Gastroesophageal sphincter (tissue), 3 donors: ENCODE results near the gene KLK11.

Source experiments
- EP300 ChIP-seq: sonication (generic); formaldehyde crosslinking; IDR thresholded peaks from one replicate; pipeline ENCODE4 v1.6.1; 2017; ENCODE audit warnings: antibody characterized with exemption, mild to moderate bottlenecking
- POLR2A ChIP-seq, 2 donors: fragments of 450-650 bp; IDR thresholded peaks; one replicate each; pipeline ENCODE4 v1.6.1; 2017; ENCODE audit warnings: antibody characterized with exemption in 2 of 2, mild to moderate bottlenecking in 2 of 2, moderate library complexity in 1 of 2
- TF ChIP-seq, protein P1 (sequence below), 4 experiments: fragments of 200-600 bp in 2 of 4; fragments of 450-650 bp in 2 of 4; sonication (generic) in 1 of 4; IDR thresholded peaks; one replicate each; pipeline ENCODE4 v1.5.1; 2017 to 2019; ENCODE audit warnings: antibody characterized with exemption in 4 of 4, mild to moderate bottlenecking in 2 of 4, moderate library complexity in 2 of 4

DNA sequence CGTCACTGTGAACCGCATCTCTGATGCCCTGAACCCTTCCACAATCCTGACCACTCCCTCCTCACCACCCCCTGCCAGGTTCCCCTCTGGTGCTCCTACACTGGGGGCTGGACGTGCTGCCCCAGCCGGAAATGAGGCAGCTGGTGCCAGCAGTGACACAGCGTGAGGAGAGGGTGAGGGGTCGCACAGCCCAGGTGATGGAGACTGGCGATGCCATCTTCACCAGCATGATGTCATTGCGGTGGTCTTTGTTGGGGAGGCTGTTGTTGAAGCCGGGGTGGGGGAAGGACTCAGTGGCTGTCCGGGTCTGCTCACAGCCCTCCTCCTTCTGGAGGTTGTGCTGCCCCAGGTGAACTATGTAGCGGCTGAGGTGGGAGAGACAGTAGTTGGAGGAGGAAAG, 2.5 kb downstream of the KLK11 start:
- TF ChIP-seq, protein P1, sequence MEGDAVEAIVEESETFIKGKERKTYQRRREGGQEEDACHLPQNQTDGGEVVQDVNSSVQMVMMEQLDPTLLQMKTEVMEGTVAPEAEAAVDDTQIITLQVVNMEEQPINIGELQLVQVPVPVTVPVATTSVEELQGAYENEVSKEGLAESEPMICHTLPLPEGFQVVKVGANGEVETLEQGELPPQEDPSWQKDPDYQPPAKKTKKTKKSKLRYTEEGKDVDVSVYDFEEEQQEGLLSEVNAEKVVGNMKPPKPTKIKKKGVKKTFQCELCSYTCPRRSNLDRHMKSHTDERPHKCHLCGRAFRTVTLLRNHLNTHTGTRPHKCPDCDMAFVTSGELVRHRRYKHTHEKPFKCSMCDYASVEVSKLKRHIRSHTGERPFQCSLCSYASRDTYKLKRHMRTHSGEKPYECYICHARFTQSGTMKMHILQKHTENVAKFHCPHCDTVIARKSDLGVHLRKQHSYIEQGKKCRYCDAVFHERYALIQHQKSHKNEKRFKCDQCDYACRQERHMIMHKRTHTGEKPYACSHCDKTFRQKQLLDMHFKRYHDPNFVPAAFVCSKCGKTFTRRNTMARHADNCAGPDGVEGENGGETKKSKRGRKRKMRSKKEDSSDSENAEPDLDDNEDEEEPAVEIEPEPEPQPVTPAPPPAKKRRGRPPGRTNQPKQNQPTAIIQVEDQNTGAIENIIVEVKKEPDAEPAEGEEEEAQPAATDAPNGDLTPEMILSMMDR (IDR thresholded peaks at IDR 0.05): no peak
- no peak for TF ChIP-seq POLR2A (IDR thresholded peaks at IDR 0.05)
- no peak for TF ChIP-seq EP300
